NCI-H226 (cell line): ENCODE results near the gene MYZAP.
A peak's percentile ranks its signal among the peaks of the same experiment; 100 is the strongest.

Source experiments
- DNase-seq: peaks from one replicate; pipeline ENCODE4 v3.0.0-alpha.2; 2015

The MYZAP gene

DNA sequence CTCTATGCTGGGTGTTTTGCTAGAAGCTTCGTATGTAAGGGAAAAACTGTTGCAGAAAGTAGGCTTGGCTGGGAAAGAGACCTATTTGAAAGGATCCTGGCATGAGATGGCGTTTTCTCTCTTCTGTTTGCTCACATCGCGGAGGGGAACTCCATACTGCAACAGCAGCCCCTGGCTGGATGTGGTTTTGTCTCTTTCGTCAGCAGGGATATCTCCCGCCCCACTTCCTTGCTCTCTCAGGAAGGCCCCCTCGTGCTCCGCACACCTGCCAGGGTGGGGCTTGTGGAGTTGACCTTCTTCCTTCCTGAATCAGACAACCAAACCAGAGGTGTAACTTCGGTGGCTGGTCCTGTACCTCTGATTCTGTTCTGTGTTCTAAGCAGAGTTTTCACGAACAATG, 26.4 kb upstream of the MYZAP start:
- DNase-seq: no peak

DNA sequence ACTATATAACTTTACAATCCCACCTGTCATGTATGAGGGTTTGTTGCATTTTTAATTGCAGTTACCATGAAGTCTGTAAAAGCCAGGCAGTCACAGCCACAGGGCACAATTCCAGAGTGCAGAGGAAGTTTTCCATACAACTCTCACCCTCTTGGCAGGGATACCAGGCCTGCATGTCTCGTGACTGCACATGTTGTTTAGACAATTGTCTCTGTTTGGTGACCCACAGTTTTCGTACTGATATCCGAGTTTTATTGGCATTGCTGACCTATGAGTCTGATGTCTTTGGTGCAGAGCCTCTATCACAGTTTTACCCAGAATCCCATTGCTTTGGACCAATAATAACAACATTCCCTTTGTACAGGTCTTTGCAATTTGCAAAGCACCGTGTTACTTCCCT, 24.9 kb upstream of the MYZAP start:
- peak; percentile 26 for DNase-seq

DNA sequence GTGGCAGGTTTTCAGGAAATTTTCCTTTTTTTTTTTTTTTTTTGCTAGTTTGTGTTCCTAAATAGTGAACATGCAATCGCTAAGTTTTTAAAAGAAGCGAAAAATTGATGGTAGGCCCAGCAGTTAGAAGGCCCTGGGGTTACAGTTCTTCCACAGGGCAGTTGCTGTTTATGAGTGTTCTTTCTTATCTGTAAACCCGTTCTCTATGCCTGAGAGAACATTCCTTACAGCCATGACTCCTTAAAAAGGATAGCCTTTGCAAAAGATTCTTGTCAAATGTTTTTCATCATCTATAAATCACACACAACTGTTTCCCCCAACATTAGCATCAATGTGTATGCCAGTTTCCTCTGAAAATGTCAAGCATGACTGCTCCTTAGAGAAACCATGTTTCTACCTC, 23.8 kb upstream of the MYZAP start:
- DNase-seq: peak; percentile 76

DNA sequence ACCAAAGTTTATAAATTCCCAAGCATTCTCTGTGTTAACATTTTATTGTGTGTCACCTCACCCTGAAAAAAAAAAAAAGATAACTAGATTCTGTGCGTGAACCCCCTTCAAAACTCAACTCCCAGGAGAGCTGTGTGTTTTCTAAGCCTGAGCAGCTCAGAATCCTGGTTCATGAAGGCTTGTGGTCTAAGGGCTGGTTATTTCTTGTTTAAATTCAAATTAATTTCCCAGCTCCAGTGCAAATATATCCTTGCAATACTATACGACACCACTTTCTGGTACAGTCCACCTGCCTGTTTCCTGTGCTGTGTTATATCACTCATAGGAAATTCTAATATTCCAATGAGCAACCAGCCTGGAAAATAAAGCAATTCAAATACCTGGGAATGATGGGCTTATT, 23.4 kb upstream of the MYZAP start:
- no peak for DNase-seq

DNA sequence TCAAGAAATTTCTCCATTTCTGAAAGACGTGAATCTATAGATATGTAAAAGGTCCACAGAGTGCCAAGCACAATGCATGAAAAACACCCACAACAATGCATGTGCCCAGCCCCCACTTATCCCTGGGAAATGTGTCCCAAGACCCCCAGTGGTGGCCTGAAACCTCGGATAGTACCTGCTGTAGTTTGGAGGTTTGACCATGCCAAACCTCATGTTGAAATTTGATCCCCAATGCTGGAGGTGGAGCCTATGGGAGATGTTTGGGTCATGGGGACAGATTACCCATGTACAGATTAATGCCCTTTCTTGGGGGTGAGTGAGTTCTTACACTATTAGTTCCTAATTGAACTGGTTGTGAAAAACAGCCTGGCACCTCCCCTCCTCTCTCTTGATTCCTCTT, 21.4 kb upstream of the MYZAP start:
- DNase-seq: no peak

DNA sequence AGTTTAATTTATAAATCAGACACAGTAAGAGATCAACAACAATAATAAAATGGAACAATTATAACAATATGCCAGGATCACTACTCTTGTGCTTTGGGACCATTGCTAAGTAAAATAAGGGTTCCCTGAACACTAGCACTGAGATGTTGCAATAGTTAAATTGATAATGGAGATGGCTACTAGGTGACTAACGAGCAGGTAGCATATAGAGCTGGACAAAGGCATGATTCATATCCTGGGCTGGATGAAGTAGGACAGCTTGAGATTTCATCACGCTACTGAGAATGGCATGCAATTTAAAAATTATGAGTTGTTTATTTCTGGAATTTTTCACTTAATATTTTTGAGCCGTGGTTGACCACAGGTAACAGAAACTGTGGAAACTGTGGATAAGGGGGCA, 20.7 kb upstream of the MYZAP start:
- peak; percentile 91 for DNase-seq

DNA sequence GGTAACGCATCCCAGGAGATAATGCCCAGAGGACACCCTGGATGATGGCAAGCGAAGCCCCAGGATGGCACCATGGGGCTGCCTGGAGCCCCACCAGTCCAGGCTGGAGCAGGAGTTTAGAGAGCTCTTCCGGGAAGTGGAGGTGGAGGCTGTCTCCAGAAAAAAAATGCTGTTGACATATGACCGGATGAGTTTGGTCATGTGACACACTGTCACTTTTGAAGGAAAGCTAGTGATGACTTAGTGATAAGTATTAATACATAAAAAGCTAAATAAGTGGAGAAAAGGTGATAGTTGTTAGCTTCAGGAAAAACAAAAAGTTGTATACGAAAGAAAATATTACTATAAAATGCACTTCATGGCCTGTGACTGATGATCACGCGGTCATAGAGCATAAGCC, 20.0 kb upstream of the MYZAP start:
- no peak for DNase-seq

DNA sequence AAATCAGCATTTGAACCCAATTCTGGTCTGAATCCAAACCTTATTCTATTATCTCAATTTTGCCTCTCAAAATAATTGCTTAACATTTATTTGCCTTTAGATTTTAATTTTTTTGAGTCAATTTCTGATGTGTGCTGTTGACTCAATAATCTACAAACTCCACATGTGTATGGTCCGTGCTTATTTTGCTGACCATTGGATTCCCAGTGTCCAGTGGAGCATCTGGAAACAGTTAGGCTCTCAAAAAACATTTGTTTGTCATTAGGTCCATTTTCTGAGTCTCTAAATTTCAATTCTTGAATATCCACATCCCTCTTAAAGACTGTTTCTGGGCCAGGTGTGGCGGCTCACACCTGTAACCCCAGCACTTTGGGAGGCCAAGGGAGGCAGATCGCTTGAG, 19.2 kb upstream of the MYZAP start:
- DNase-seq: no peak

DNA sequence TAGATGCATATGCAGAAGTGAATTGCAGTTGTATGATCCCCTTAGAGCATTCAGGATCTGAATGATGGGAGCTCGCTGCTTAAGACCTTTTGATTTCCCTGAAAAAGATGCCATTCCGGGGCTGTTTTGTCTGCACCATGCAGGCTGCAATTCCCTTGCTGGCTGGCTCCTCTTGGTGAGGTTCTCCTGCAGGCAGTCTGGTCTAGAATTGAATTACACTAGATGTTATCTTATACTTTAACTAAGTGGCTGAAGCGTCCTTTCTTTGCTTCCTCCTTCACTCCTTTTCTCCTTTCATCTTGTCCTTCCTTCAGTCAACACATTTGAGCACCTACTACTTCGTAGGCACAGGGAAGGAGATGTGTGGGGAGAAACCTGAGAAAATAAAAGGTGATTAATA, 18.6 kb upstream of the MYZAP start:
- no peak for DNase-seq

DNA sequence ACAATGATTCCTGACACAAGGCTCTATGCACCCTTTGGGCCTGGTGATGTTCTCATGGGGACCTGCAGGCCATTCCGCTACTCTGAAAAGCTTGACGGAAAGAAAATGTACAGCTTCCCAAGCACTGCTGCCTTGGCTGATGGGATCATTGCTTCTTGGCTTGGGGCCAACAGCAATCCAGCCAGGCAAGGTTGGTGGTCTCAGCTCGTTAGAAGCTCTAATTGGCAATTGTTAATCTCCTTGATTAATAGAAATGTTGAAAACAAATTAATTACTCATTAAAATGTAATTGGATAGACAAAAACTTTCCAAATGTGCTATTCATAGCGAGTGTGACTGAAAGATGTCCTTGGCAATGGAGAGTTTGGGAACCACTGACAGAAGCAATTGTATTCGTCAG, 16.3 kb upstream of the MYZAP start:
- no peak for DNase-seq

DNA sequence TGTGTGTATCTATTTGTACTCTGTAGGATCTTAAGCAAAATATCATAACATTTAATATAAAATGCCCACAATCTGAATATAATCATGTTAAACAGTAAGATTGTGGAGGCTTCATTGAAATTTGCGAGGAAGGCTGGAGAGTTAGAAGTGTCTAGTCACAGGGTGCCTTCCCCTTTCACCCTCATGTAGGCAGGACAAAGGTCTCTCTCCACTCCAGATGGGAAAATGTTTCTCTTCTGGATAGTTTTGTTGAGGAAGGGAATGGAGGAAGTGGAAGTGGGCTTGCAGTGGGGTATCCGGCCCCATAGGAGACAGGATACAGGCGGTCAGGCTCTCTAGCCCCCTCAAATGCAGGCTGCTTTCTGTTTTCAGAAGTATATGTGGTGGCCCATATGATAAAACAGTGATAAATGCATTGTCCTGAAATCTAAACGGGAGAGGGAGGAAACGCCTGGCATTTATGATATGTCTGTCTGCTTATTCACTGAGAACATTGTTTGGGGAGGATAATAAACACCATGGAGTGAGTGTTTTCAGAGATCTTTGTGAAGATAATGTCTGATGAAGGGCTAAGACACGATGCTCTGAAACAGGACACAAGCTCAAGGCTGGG, 13.3 kb upstream of the MYZAP start:
- DNase-seq: no peak

DNA sequence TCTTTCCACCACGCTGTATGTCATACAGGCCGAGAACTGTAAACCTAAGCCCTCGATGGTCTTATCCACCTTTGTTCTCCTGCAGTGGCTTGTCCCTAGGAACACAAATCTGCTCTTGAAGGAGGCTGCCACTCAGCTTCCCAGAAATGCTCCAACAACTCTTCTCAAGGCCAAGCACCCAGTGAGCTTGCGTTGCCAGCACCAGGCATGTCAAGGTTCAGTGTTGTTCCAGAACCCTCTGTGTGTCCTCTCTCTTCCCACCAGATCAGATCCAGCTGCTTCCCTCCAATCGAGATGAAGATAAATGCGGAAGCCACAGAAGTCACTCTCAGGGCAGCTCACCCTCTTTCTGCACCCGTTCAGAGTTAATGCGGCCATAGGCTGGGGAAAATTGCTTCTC, 11.3 kb upstream of the MYZAP start:
- no peak for DNase-seq

DNA sequence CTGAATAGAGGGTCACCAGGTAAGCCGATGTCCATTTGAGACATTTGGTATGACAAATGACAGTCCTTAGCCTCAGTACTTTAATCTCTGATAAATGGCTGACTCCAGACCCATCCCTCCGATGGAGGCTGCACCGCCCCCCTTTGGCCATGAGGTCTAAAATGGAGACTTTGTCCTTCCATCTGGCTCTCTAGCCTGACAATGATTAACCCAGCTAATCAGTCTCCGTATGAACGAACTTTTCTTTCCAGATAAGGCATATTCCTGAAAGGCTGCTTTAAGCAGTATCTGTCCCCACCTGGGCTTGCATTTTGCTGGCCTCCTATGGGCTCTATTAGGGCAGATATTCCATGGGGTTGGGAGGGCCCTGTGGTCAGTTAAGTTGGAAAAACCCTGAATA, 10.8 kb upstream of the MYZAP start:
- DNase-seq: no peak

DNA sequence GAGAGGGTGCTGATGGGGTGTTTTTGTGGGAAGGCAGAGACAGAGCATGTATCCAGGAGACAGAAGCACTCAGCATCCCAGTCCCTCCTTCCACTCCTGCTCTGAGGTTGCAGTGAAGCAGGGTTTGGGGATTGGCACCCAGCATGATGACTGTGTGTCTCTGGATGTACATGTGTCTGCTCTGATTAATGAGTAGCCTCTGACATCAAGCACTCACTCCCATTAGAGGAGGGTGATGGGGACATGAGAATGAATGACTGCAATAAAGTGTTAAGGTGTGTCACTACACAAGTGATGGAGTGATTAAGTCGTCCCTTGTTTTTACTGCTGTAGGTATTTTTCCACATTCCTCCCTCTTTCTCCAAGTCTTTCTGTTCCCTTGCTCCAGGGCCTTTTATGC, 9.6 kb upstream of the MYZAP start:
- DNase-seq: no peak

DNA sequence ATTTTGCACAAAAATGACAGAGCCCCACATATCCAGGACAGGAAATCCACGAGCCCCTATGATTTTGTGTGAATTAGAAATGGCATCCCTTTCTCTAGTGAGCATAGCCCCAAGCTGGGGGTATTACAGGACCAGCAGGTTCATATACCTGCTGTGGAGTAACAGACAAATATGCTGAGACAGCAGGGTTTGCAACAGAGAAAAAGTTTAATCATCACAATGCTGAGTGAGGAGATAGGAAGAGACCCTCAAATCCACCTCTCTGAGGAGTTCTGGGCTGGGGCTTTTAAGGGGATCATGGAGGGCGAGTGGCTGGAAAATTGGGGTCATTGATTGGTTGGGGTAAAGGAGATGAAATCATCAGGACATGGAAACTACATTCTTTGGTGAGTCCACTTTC, 8.4 kb upstream of the MYZAP start:
- DNase-seq: no peak

DNA sequence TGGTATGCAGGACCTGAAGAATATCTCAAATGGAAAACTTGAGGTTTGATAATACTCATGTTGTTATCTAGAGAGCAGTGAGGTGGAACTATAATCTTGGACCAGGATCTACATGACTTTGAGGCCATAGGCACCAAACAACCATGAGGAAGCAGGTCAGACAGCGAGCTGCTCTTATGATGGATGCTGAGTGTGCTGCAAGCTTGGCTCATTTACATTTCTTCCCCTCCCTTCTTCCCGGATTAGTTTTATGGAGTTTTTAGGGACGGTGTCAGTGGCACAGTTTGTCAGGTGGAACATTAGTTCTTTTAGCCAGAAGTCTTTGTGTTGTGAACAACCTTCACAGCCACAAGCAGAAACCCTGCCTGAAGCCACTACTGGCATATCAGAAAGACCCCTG, 8.0 kb upstream of the MYZAP start:
- DNase-seq: no peak

DNA sequence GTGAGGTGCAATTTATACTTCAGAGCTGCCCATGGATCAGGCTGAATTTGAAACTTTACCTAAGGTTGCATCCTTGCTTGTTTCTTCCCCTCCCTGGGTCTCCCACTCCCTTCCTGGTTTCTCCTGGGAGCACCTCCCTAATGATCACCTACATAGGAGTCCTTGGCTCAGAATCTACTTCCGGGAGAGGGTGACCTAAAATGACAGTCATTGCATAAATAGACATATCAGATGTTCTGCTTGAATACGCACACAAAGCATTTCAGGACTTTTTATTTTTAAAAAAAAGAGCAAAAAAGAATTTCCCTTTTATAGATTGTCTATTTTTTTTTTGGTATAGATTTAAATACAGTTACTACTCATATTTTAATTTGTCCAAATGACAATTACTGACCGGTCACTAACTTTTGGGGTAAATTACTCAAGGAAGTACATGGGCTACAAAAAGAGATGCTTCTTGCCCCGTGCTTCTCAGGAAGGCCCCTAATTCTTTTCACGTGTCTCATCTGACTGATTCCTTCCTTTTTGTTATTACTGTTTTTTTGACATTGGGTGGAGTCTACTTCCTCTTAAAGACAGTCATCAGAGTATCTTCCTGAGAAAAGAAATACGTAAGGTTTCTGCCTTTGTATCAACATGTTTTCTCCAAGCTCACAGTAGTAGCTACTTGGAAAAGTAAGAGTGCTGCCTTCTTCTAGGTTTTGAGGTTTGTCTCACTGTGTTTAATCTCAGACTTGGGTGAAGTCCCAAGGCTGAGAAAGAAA, 4.9 kb upstream of the MYZAP start:
- DNase-seq: no peak

DNA sequence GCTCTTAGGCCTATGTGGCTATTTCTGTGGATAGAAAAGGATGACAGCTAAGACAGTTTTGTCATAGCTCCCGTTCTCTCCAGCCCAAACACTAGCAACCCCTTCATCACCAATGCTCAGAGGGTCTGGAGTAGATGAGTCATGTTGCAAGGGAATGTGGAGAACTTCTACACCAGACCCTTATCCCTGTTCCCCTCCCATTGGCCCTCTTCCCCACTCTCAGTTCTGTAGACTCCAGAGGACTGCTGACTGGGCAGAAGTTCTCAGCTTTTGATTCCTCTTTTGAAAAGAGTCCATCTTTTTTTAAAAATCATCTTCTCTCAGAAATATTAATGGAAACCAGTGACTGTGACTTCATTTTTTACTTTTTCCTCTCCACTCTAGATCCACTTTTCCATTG, 2.4 kb upstream of the MYZAP start:
- no peak for DNase-seq

DNA sequence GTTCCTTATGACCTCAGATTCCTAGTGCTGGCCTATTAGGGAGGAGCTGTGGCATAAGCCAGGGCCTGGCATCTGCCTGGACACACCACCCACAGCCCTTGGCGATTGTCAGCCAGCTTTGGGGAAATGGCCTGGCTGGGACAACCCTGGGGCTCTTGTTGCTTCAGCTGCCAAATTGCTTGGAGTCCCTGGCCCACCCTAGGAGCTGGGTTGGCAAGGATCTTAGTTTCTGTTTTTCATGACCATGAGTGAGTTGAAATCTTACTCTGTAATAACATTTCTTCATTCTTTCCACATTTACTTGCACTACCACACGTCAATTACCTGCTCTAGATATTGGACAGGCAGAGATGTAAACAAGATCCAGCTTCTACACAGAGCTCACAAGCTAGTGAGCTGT, 1.9 kb upstream of the MYZAP start:
- DNase-seq: no peak

DNA sequence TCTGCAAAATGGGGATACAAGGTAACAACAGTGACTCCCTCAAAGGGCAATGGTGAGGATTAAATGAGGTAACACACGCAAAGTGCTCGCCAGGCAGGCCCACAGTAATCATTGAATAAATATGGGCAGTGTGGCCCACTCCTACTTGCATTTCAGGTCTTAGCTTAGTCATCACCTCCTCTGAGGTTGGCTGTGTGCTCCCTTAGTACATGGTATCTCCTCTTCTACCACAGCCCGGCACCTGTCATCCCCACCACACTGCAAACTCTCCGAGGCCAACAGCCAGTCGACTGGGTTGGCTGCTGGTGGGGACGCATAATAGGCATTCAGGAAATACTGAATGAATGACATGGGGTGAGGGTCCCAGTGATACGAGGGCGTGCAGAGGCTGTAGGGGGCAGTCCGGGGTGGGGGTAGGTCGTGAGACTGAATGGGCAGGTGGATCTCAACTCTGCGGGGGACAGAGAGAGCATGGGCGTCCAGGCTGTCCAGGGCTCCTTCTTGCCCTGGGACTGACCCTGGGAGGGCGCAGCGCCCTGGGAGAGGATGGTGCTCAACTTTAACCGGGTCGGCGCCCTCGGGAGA, 375 bp upstream of the MYZAP start:
- no peak for DNase-seq

DNA sequence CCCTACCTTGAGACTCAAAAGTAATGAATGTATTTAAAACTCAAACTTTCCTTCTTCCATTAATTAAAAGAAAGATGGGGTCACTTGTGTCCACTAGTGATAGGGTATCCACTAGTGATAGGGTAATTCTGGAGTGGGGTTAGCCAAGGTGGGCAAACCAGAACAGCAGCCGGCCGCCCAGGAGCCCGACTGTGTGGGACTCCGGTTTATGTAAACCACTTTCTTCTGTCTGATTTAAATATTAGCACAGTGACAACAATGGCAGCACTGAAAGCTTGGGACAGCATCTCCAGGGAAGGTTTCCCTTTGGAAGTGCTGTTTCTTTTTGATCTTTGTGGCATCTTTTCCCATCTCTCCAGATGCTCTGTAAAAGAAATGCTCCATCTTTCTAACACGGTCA, 722 bp downstream of the MYZAP start:
- DNase-seq: no peak

DNA sequence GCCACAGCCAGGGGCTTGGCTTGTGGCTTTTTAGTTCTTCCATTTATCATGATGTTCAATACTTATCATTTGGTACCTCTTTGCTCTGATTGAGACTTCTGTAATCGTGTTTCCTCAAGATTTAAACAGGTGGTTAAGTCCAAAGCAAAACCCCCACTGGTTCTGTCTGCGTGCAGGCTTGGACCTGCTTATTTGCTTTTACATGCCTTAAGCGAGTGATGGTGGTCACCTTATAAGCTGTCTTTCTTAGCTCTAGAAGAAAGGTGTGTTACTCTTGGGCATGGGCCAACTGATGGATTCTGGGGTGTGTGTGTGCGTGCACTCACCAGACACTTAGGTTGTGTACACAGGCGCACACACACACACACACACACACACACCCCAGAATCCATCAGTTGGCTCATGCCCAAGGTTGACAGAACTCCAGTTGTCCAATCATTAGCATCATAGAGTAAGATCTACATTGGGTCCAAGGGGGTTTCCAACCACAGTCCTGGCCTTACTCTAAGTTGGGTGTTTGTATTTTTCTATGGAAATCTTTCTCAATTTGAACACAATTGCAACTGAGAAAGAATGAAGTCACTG, 1.2 kb downstream of the MYZAP start:
- DNase-seq: no peak

DNA sequence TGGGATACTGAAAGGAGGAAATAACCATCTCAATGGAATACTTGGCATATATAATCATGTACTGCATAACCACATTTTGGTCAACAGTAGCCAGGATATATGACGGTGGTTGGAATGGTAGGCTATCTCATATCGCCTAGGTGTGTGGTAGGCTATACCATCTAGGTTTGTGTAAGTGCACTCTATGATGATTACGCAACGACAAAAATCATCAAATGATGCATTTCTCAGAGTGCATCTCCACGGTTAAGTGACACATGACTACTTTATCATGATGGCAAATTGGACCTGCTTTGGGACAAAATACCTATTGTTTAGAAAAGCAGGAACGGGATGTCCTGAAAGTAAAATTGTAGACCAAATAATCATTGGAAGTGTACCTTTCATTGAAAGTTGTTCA, 2.8 kb downstream of the MYZAP start:
- no peak for DNase-seq
